Measurements from ENCODE around the gene C1QTNF3. TPM values are rescaled to one million over a fixed set of nuclear protein-coding genes. Genes with fewer than 3 reads are reported as not detected.
A peak's percentile ranks its signal among the peaks of the same experiment; 100 is the strongest.
"Not testable (repeated sequence)": the region's sequence is repeated elsewhere in the genome, so short reads cannot be mapped to it uniquely, and the experiment has no call there.

C1QTNF3 gene, protein sequence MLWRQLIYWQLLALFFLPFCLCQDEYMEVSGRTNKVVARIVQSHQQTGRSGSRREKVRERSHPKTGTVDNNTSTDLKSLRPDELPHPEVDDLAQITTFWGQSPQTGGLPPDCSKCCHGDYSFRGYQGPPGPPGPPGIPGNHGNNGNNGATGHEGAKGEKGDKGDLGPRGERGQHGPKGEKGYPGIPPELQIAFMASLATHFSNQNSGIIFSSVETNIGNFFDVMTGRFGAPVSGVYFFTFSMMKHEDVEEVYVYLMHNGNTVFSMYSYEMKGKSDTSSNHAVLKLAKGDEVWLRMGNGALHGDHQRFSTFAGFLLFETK
- total RNA-seq = 3.1 TPM in 1 of 2 replicates, not detected in the other

DNA sequence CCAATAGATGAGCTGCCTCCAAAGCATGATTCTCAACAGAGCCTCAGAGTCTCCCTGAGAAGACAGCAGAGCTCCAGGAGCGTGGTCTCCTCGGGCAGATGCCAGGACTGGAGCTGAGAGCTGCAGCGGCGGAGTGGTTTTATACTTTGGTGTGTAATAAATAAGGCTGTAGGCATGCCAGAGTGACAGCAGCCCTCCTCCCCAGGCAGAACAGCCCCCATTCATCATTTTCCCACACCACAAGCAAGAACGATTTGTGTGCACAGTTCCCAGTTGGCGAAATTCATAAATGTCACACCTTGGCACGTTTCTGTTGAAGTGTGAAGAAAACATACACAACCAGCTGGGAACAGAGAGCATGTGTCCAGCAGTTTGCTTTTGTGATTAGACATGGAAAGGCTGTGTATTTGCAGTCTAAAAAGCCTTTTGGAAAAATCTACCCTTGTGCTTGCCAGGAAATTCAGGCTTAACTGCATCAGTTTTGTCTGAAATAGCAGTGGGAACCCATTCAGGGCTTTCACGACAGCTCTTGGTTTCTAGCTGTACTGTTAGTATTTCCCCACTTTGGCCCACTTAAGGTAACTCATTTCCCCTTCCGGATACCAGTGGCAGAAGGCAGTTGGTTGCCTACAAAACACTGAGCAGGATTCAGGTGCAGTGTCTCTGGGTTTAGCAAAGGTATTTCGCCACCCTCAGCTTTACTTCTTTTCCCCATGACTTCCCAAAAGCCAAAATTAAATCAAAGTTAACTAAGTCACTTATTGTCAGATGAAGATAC is at the start of gene C1QTNF3:
Gene C1QTNF3, minus strand, starts transcription at position 115 of the 778 bp plus-strand sequence. Its CDS starts 88 bp downstream, at position 27.
- no peak for DNase-seq (ENCODE audit: low read depth)

DNA sequence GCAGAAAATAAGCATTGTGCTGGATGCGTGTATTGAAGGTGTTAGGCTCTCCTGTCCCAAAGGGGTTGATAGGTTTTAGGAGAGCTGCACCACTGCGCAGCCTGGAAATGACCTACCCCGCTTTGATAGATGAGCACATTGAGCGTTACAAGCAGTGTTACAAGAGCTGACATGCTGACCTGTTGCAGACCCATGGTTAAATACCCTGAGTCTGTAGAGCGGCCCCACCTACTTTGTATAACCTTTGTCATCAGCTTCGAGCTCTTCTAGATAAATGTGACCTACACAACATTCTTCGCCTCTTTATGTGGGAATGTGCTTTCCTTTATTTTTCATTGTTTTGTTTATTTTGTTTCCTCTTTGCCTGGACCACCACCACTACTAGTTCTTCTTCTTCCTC is 48.0 kb upstream of the C1QTNF3 start:
- DNase-seq (ENCODE audit: low read depth) = not testable (repeated sequence)

DNA sequence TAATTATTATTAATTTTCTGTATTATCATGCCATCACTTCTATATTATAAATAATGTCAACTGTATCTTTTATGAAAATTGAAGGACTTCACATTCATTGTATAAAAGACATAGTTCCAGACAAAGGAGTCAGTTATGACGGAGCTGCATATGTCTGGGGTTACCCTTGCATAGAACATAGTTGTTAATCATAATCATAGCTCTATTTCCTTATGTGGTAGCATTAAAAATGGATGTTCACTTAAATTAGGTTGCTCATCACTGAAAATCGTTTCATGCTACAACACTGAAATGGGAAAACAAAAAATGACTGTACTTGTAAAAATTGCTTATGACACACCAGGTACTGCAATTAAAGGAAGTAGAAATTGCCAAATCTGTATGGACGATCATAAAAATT is 46.8 kb upstream of the C1QTNF3 start:
- not testable (repeated sequence) for DNase-seq (ENCODE audit: low read depth)

DNA sequence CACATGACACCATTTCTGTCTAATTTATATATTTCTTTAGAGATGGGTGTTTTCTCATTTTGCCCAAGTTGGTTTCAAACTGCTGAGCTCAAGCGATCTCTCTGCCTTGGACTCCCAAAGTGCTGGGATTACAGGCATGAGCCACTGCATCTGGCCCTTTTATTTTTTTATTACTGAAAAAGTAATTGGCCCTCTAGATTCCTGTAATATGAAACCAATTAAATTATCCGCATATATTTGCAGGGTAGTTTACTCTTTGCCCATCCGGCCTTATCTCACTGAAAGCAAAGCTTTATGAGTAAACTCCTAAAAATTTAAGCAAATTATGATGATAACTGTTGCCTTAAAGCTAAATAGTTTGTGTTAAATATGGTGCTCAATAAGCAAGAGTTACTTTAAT is 44.7 kb upstream of the C1QTNF3 start:
- DNase-seq (ENCODE audit: low read depth) = not testable (repeated sequence)

DNA sequence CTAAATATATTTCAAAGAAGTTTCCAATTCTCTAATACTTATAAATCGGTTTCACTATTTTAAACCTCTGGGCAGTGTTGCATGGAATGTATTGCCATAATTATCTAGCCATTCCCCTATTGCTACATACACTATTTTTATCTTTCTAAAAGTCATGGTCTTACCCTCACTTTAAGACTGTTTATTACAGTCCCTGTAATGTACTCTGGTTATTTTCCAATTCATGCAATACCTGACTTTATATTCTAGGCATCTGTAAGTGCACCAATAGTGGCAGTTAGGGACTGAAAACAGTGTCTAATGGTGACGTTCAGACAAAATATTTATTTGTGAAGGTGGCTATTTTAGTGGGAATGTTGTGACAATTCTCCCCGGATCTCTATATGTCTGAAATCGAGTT is 40.9 kb upstream of the C1QTNF3 start:
- not testable (repeated sequence) for DNase-seq (ENCODE audit: low read depth)

DNA sequence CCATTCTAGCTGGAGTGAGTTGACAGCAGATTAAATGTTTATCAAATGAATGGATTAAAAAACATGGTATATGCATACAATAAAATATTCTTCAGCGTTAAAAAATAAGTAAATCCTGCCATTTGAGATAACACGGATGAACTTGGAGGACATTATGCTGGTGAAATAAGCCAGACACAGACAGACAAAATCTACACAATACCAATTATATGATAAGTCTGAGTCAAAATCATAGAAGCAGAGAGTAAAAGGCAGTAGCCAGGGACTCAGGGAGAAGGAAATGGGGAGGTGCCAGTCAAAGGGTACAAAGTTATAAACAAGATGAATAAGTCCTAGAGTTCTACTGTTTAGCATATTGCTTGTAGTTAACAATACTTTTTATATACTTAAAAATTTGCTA is 36.5 kb upstream of the C1QTNF3 start:
- DNase-seq (ENCODE audit: low read depth) = not testable (repeated sequence)

DNA sequence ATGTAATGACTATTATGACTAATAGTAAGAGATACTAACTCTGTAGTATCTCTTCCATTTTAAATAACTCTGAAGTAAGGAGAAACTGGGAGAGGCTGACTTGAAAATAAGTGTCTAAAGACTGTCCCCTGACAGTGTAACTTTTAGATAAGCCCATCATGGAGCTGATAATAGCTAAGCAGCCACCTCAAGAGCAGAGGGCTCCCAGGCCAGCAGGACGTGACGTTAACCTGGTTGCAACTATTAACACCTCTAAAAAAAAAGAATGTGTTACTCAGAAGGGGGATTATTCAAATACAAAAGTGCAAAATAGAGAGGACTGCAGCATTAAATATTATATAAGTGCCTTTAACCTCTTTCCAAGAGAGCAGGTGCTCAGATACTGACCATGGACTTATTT is 34.6 kb upstream of the C1QTNF3 start:
- not testable (repeated sequence) for DNase-seq (ENCODE audit: low read depth)

DNA sequence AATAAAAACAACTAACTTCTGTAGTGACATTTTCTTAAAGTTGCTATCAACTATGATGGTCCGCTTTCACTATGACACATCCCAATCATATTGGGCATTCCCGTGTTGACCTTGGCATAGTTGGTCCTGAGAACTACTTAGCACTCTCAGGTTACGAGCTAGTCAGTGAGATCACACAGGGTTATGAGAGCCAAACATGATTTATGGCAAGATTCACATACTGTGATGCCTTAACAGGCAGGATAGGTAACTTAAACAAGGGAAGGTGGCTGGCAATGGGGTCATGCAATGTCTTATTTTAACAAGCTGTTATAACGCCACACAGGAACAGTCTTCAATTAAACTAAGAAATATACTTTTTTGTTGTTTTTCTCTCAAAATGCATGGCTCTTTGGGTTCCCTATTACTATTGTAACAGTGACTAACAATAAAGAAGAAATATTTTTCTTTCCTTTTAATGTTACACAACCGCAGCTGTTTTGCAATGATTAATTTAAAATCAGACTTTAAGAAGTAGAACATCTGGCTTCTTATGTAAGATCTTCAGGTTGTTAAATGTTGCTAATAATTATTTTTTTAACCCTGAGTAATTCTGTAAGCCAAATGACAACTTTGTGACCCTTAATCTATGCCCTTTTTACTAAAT is 33.8 kb upstream of the C1QTNF3 start:
- not testable (repeated sequence) for DNase-seq (ENCODE audit: low read depth)

DNA sequence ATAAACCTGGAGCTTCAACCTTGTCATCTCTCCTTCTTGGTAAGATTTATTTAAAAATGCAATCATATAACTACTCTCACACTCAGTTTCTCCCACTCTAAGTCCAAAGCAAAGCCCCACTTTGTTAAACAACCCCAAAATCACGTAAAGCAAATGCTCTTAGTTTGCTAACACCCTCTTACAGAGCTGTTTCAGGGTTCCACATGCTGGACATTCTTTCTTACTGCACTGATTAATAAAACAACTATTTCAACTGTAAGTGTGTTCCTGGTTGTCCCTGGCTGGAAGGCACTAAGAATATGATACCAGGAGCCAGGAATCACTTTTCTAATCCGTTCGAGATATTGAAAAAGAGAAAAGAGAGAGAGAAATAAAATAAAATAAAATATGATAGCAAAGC is 31.5 kb upstream of the C1QTNF3 start:
- DNase-seq (ENCODE audit: low read depth) = not testable (repeated sequence)

DNA sequence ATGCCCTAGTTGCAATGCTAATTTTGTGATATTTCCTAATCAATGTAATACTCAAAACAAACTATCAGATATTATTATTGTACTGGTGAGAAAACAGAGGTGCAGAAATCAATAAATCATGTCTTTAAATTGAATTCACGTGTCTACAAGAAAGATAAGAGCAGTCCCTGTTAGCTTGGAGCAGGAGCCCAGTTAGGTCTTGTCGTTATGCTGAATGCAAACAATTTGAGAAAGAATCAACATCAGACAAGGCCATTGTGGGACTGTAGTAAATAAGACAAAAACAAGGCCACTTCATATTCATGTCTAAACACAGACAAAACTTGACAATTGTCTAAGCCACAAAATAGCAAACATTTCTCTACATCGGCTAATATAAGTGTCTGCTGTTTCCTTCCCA is 31.1 kb upstream of the C1QTNF3 start:
- DNase-seq (ENCODE audit: low read depth) = not testable (repeated sequence)

DNA sequence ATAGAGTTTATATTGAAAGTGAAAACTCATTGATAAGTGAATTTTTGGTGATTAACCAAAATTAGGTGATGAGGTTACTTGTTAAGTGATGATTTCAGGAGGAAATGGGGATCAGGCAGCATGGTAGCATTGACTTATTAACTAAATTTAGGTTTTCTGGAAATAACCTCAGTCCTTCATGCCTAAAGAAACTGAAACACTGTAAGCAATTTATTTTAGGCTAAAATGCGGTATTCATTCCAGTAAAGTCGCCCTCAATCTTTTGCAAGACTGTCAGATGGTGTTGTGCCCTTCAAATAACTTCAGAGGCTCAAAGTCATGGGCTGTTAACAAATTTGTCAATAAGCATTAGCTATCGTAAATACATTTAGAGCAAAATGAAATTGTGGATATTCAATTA is 27.6 kb upstream of the C1QTNF3 start:
- DNase-seq (ENCODE audit: low read depth) = not testable (repeated sequence)

DNA sequence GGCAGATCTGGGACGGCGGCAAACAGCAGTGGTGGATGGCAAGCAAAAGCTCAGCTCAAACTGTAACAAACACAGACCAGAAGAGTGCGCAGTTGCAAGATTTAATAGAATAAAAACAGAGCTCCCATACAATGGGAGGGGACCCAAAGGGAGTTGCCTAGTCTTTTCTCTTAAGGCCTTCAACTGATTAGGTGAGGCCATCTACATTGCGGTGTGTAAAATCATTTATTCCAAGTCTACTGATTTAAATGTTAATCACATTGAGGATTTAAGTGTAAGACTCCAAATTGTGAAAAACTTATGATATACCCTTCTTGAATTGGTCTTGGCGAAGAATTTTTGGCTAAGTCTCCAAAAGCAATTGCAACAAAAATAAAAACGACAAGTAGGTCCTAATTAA is 21.6 kb upstream of the C1QTNF3 start:
- DNase-seq (ENCODE audit: low read depth) = no peak

DNA sequence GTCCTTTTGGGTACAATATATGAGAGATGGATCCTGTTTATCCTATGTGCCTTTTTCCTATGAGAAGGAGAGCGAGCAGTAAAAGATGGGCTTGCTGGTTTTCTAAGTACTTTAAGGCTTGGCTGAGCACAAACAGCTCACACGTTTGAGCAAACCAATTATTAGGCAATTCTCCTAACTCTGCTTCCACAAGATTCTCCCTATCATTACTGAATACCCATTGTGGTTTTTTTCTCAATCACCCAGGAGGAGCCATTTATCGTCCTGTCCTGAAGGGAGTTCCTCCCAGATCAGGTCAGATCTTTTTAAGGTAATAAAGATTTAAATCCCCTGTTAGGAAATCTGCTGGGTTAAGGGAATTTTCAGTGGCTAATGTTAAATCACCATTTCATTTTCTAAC is 19.4 kb upstream of the C1QTNF3 start:
- DNase-seq (ENCODE audit: low read depth) = peak; percentile 92

DNA sequence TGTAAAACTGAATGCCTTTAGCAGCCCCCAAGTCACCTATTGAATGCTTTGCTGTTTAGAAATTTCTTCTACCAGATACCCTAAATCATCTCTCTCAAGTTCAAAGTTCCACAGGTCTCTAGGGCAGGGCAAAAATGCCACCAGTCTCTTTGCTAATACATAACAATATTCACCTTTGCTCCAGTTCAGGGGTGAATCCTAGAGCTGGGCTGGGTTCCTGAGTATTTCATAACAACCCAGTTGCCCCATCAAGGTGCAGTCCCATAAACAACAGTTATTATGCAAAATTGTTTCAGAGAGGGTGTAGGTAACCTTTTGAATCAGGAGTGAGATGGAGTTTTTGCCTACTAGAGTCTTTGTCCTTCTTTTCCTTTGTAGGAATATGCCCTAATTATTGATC is 19.0 kb upstream of the C1QTNF3 start:
- DNase-seq (ENCODE audit: low read depth) = no peak

DNA sequence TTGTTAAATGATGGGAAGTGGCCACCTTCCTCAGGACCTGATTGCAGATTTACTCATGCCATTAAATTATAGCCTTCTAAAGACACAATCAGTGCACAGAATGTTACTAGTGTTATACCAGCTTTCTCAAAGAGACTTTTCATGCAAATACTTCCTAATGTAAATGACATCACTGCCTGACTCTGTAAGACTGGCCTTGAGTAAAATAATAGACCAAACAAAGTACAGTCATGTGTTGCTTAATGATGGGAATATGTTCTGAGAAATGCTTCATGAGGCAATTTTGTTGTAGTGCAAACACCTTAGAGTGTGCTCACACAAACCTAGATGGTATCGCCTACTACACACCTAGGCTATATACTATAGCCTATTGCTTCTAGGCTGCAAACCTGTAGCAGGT is 17.0 kb upstream of the C1QTNF3 start:
- no peak for DNase-seq (ENCODE audit: low read depth)

DNA sequence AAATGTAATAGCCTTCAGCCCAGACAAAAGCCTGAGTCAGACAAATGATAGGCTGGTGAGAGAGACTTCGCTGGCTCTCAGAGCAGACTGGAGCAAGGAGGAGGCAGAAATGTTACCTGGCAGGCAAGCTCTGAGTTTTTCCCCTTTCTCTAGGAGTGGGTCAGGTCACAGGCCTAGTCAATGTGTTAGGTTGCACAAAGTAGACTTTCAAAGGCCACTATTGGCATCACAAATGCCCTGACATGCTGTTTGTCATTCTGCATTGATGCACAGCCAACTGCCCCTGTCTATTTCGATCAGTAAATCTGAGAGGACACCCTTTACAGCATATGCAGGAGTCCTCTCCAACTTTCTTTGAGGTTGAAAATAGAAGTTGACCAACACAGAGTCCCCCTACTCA is 15.5 kb upstream of the C1QTNF3 start:
- no peak for DNase-seq (ENCODE audit: low read depth)

DNA sequence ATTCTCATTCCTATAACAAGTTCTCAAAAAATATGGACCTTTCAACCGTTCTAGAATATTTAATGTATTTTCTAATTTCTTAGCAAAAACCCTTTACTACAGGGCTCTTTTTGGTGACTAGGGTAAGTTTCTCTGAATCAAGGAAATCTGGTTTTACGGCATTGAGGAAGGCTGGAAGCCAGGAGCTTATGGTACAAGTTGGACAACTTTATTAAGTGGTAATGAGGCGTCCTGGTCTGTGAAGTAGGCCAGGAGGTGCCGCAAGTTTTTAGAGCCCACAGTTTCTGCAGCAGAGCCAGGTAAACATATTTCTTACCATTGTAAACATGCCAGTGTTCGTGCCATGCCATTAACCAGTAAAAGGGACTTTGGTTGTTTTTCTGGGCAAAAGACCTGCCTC is 14.6 kb upstream of the C1QTNF3 start:
- DNase-seq (ENCODE audit: low read depth) = no peak

DNA sequence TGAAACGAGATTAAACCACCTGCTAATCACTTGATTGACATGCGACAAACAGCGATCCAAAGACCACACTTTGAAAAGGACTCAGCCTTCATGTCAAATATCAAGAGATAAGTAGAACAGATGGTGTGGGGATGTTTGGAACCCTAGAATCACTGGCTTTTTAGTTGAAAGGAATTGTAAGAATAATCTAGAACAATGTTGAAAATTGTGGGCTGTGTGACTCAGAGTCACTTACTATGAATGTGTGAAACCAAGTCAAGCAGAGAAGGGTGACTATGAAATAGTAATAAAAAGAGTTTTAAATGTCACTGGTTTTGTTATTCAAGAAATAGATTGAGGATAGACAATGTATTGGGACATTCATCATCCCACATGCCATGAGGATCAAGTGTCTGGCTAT is 14.1 kb upstream of the C1QTNF3 start:
- peak; percentile 61 for DNase-seq (ENCODE audit: low read depth)

DNA sequence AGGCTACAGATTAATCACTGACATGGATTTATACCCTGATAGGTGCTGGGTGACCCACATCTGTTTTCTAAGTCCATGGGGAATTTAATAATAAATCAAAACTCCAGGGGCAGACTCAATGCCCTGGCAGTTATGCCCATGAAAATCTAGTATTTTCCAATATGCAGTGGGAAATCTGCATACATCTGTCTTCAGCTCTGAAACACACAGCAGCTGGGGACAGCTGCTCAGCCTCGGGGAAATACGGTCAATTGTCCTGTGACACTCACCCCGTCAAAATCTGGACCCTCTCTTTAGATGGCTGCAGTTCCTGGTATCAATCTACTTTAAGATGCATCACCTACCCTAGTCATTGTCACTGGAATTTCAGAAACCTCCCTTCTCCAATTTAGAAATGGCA is 12.7 kb upstream of the C1QTNF3 start:
- DNase-seq (ENCODE audit: low read depth) = no peak

DNA sequence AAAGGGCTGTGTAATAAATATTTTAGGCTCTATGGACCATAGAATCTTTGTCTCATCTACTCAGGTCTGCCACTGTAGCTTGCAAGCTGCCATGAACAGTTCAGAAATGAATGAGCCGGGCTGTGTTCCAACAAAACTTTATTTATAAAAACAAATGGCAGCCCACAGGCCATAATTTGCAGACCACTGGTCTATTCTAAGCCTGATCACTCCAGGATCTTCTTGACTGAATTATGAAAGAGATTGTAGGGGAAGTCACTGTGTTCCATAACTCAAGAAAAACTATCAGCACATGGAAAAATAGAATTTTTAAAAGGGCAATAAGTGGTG is 11.4 kb upstream of the C1QTNF3 start:
- DNase-seq (ENCODE audit: low read depth) = no peak

DNA sequence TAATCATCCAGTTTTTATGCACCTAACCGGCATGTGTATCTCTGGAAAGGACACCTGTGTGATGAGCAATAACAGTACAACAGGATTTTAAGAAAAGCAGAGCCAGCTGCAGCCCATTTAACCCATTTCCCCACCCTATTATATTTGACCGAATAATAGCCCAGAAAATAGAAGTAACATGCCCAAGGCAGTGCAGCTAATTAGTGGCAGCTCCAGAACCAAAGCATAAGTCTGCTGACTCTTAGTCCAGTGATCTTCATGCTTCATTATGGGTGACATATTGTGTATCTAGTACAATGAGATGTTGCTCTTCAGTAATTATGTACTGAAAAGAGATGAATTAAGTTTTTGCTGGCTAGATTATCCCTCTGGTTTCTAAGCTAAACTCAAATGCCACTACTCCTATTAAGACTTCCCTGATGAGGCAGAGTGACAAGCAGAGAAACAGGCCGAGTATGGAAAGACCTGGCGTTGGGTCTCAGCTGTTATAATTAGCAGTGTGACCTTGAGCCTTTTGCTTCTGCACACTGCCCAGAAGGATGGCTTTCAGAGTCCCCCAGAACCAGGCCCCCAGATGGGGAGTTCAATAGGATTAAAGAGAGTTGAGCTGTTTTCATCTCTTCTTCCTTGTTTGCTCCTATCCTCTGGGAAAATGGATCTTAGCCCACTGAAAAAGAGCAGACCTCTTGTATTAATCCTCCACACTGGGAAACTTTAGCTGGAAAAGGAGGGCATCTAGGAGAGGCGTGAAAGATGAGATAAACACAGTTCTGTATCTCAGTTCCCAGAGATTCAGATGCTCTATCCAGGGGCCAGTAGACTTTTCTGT is 10.8 kb upstream of the C1QTNF3 start:
- DNase-seq (ENCODE audit: low read depth) = no peak

DNA sequence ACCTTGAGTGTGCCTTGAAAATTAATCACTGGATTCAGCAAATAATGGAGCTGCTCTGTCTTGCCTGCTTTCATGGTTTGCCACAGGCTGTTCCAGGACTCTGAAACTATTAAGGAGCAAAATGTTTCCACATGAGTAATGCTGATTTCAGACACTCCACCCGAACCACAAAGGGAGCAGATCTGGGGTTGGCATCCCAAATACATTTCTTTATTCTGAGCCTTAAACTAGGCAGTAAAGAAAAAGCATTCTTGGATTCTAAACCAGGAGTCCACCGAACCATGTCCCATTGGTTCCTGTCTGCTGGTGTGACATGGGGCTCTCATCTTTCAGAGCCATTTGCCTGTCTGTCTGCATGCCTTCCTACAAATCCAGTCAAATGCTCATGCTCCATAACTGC is 10.1 kb upstream of the C1QTNF3 start:
- DNase-seq (ENCODE audit: low read depth) = peak; percentile 83

Measured in renal cortical epithelial cell (primary cell).